Measurements from ENCODE around the gene EYS. TPM values are rescaled to one million over a fixed set of nuclear protein-coding genes. Genes with fewer than 3 reads are reported as not detected.

Gene EYS
- total and polyA plus RNA-seq, 2 of the 8 experiments (the other 6 are each of a cell fraction or from before 2014, with no cell fraction given), result 0.05 to 0.13 TPM

DNA sequence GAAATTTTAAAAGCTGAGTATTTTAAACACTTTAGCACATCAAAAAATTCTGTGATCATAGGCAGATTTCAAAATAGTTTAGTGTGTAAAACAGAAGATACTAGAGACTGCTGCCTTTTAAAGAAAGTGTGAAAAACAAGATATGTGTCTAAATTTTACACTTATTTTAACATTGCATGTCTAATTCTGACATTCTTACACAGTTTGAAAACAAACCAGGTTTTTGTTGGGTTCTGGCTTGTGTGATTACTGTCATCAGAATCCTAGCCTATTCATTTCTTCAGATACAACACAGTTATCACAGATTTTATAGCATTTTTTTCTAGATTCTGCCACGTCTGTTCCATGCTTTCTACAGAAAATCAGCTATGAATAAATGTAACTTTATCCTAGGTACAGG lies 257.1 kb downstream of the EYS start:
- DNase-seq (ENCODE audit: low read depth in 1 of 2, low spot score in 2 of 2) (no peak), FAIRE-seq (no peak)
- H3K4me2 ChIP-seq (ENCODE audit: insufficient read depth in 1 of 2, low read depth in 2 of 2, low read length in 2 of 2), result no peak overlapping the region
- POLR2A ChIA-PET (ENCODE audit: partially characterized antibody), result no interaction called here
- CTCF ChIA-PET (ENCODE audit: partially characterized antibody), result interaction anchor here (1.1 kb wide), 1 partner anchor 188 kb away, joined by 3 read pairs; no protein-coding TSS in a partner anchor
- no peak overlapping the region for H2AK5ac ChIP-seq (ENCODE audit: low read depth, low read length)
- H3K4me3 ChIP-seq (ENCODE audit: extremely low read depth in 1 of 4, insufficient read depth in 2 of 4, low read depth in 3 of 4, low read length in 4 of 4), result no peak overlapping the region
- peaks cover 0 to 11% (median 0%) of the 10 kb centered on the region in 4 experiments; a peak in 1 of 7 replicates for H3K4me1 ChIP-seq (replicated peaks in 1 of 4; ENCODE audit: control insufficient read depth in 3 of 4, insufficient read depth in 4 of 4, low read length in 3 of 4)
- no peak overlapping the region for H4K5ac ChIP-seq (ENCODE audit: insufficient read length, low read depth, low read length)
- no peaks in the 10 kb centered on the region for H3K23me2 ChIP-seq (ENCODE audit: low read depth, low read length)
- H2BK20ac ChIP-seq (ENCODE audit: low read length), result no peak overlapping the region
- TF ChIP-seq HDAC6 (IDR thresholded peaks at IDR 0.05; ENCODE audit: low read depth, low read length) (no peak), SIRT6 (IDR thresholded peaks at IDR 0.05; ENCODE audit: low read length) (no peak), ZNF274 (IDR thresholded peaks at IDR 0.05; ENCODE audit: borderline replicate concordance, extremely low read depth, low read length) (no peak)
- TF ChIP-seq, protein P1, sequence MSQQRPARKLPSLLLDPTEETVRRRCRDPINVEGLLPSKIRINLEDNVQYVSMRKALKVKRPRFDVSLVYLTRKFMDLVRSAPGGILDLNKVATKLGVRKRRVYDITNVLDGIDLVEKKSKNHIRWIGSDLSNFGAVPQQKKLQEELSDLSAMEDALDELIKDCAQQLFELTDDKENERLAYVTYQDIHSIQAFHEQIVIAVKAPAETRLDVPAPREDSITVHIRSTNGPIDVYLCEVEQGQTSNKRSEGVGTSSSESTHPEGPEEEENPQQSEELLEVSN (IDR thresholded peaks at IDR 0.05), result no peak
- H3K36me3 ChIP-seq (ENCODE audit: control insufficient read depth in 2 of 4, insufficient read depth in 4 of 4, low read length in 3 of 4), result no peaks in the 10 kb centered on the region
- H3K27ac ChIP-seq (ENCODE audit: low read depth, low read length), result no peak overlapping the region
- 79% methylated on average over 1 of the region's 1 CpG; no CpG with 5 or more reads in 1 of the 2 experiments for WGBS, 2 experiments (ENCODE audit: extremely low coverage in 1 of 2, insufficient coverage in 1 of 2, insufficient read length in 1 of 2, insufficient replicate concordance in 2 of 2, low coverage in 1 of 2, low lambda C conversion rate in 2 of 2, missing lambda C conversion rate in 1 of 2)
- H3K23ac ChIP-seq (ENCODE audit: insufficient read length), result no peak overlapping the region
- no peak overlapping the region for H4K8ac ChIP-seq (ENCODE audit: extremely low read depth, insufficient read depth, low read length)
- H3K79me2 ChIP-seq (ENCODE audit: control insufficient read depth in 1 of 2, insufficient read depth in 2 of 2, low read length in 2 of 2), result no peaks in the 10 kb centered on the region
- no peak overlapping the region for H2BK5ac ChIP-seq (ENCODE audit: low read depth, low read length)
- no peak overlapping the region for H2BK120ac ChIP-seq (replicated peaks; ENCODE audit: low read depth, low read length)
- no peak overlapping the region for H3K18ac ChIP-seq (ENCODE audit: extremely low read depth, low read length)
- H3K14ac ChIP-seq (ENCODE audit: insufficient read length), result no peak overlapping the region
- H3K27me3 ChIP-seq (replicated peaks in 1 of 4; ENCODE audit: control insufficient read depth in 3 of 4, extremely low read depth in 1 of 4, insufficient read depth in 3 of 4, low read length in 3 of 4), result no peaks in the 10 kb centered on the region
- no peak overlapping the region for H3K4ac ChIP-seq (replicated peaks; ENCODE audit: insufficient read length, low read depth, low read length)
- no peaks in the 10 kb centered on the region for H3K9me3 ChIP-seq (ENCODE audit: insufficient read depth in 2 of 2, low read depth in 1 of 2, low read length in 1 of 2)
- no peak overlapping the region for H2AFZ ChIP-seq (ENCODE audit: low read length)
- H4K20me1 ChIP-seq (replicated peaks in 1 of 2; ENCODE audit: control insufficient read depth in 1 of 2, insufficient read depth in 2 of 2, low read length in 2 of 2), result no peaks in the 10 kb centered on the region
- no peak overlapping the region for H3K9ac ChIP-seq (replicated peaks in 1 of 4; ENCODE audit: extremely low read depth in 1 of 4, low read depth in 3 of 4, low read length in 3 of 4)
- H2BK15ac ChIP-seq (ENCODE audit: low read length), result no peak overlapping the region
- no peaks in the 10 kb centered on the region for H3K79me1 ChIP-seq (ENCODE audit: low read depth, low read length)
- no peak overlapping the region for H2BK12ac ChIP-seq (ENCODE audit: low read depth, low read length)
- H3K56ac ChIP-seq (replicated peaks; ENCODE audit: insufficient read length, low read depth, low read length), result no peak overlapping the region
- no peak overlapping the region for H4K91ac ChIP-seq (replicated peaks; ENCODE audit: insufficient read length, low read length)

Measured in H1 (cell line).